Measurements from ENCODE around the gene ZNF648.

DNA sequence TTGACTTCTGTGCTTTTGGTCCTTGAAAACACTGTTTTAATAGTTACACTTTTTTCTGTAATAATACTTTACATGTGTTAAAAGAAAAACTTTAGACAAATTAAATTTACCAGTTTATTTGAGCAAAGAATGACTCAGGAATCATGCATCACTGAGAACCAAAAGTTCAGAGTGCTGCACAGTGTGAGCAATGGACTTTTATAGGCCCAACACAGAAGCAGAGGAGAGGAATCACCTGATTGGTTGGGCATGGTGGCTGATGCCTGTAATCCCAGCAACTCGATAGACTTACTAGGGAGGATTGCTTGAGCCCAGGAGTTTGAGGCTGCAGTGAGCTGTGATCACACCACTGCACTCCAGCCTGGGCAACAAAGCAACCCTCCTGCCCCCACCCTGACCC is 29.3 kb downstream of the ZNF648 start:
- TF ChIP-seq, protein P1, sequence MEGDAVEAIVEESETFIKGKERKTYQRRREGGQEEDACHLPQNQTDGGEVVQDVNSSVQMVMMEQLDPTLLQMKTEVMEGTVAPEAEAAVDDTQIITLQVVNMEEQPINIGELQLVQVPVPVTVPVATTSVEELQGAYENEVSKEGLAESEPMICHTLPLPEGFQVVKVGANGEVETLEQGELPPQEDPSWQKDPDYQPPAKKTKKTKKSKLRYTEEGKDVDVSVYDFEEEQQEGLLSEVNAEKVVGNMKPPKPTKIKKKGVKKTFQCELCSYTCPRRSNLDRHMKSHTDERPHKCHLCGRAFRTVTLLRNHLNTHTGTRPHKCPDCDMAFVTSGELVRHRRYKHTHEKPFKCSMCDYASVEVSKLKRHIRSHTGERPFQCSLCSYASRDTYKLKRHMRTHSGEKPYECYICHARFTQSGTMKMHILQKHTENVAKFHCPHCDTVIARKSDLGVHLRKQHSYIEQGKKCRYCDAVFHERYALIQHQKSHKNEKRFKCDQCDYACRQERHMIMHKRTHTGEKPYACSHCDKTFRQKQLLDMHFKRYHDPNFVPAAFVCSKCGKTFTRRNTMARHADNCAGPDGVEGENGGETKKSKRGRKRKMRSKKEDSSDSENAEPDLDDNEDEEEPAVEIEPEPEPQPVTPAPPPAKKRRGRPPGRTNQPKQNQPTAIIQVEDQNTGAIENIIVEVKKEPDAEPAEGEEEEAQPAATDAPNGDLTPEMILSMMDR (IDR thresholded peaks at IDR 0.05; ENCODE audit: low read depth, low read length): no peak
- TF ChIP-seq POLR2A (IDR thresholded peaks at IDR 0.05; ENCODE audit: extremely low read depth, insufficient read length): no peak

Measured in NB4 (cell line).